ENCODE results near the gene CD244.

CD244 gene

GRCh38 chr1:160814856-160815255 is 47.8 kb downstream of the CD244 start:
- TF ChIP-seq CTCF (IDR thresholded peaks at IDR 0.05) = no peak
- no peak overlapping the region for H3K4me3 ChIP-seq (ENCODE audit: low read depth in 1 of 2, low read length in 1 of 2)
- no peaks in the 10 kb centered on the region for H3K36me3 ChIP-seq

GRCh38 chr1:160814316-160814715 is 48.4 kb downstream of the CD244 start:
- Histone ChIP-seq H3K36me3 (no peaks in the 10 kb centered on the region), H3K27me3 (peaks cover 2% of the 10 kb centered on the region)

More at GRCh38 chr1:160814856-160815255, 47.8 kb downstream of the CD244 start:
- Histone ChIP-seq H3K9me3 (no peaks in the 10 kb centered on the region), H3K4me1 (ENCODE audit: control insufficient read depth in 1 of 2, insufficient read depth in 1 of 2, low read depth in 1 of 2, low read length in 1 of 2) (no peaks in the 10 kb centered on the region), H3K27me3 (peaks cover 3% of the 10 kb centered on the region), H3K27ac (no peak overlapping the region)

GRCh38 chr1:160813215-160813614 is 49.5 kb downstream of the CD244 start:
- H3K4me3 ChIP-seq (ENCODE audit: low read depth in 1 of 2, low read length in 1 of 2) = no peak overlapping the region
- H3K4me1 ChIP-seq (ENCODE audit: control insufficient read depth in 1 of 2, insufficient read depth in 1 of 2, low read depth in 1 of 2, low read length in 1 of 2) = no peaks in the 10 kb centered on the region
- H3K9me3 ChIP-seq = no peaks in the 10 kb centered on the region
- no peaks in the 10 kb centered on the region for H3K27me3 ChIP-seq
- no peak overlapping the region for H3K27ac ChIP-seq
- no peaks in the 10 kb centered on the region for H3K36me3 ChIP-seq
- TF ChIP-seq CTCF (IDR thresholded peaks at IDR 0.05) = no peak

More at GRCh38 chr1:160814316-160814715, 48.4 kb downstream of the CD244 start:
- H3K9me3 ChIP-seq = no peaks in the 10 kb centered on the region
- TF ChIP-seq CTCF (IDR thresholded peaks at IDR 0.05) = no peak
- no peak overlapping the region for H3K27ac ChIP-seq
- H3K4me1 ChIP-seq (ENCODE audit: control insufficient read depth in 1 of 2, insufficient read depth in 1 of 2, low read depth in 1 of 2, low read length in 1 of 2) = no peaks in the 10 kb centered on the region
- H3K4me3 ChIP-seq (ENCODE audit: low read depth in 1 of 2, low read length in 1 of 2) = no peak overlapping the region

GRCh38 chr1:160811147-160811546 is 51.5 kb downstream of the CD244 start:
- H3K4me3 ChIP-seq (ENCODE audit: low read depth in 1 of 2, low read length in 1 of 2) = no peak overlapping the region
- no peak for TF ChIP-seq CTCF (IDR thresholded peaks at IDR 0.05)
- no peaks in the 10 kb centered on the region for H3K4me1 ChIP-seq (ENCODE audit: control insufficient read depth in 1 of 2, insufficient read depth in 1 of 2, low read depth in 1 of 2, low read length in 1 of 2)
- no peaks in the 10 kb centered on the region for H3K36me3 ChIP-seq
- H3K27me3 ChIP-seq = no peaks in the 10 kb centered on the region
- no peaks in the 10 kb centered on the region for H3K9me3 ChIP-seq
- H3K27ac ChIP-seq = no peak overlapping the region

GRCh38 chr1:160810486-160810885 is 52.2 kb downstream of the CD244 start:
- Histone ChIP-seq H3K36me3 (no peaks in the 10 kb centered on the region), H3K27ac (no peak overlapping the region), H3K27me3 (no peaks in the 10 kb centered on the region), H3K4me1 (ENCODE audit: control insufficient read depth in 1 of 2, insufficient read depth in 1 of 2, low read depth in 1 of 2, low read length in 1 of 2) (no peaks in the 10 kb centered on the region), H3K4me3 (ENCODE audit: low read depth in 1 of 2, low read length in 1 of 2) (no peak overlapping the region), H3K9me3 (no peaks in the 10 kb centered on the region)
- no peak for TF ChIP-seq CTCF (IDR thresholded peaks at IDR 0.05)

- Histone ChIP-seq H3K36me3 (no peaks in the 10 kb centered on the region), H3K9me3 (no peaks in the 10 kb centered on the region), H3K4me1 (ENCODE audit: control insufficient read depth in 1 of 2, insufficient read depth in 1 of 2, low read depth in 1 of 2, low read length in 1 of 2) (no peaks in the 10 kb centered on the region), H3K27me3 (no peaks in the 10 kb centered on the region), H3K4me3 (ENCODE audit: low read depth in 1 of 2, low read length in 1 of 2) (no peak overlapping the region), H3K27ac (no peak overlapping the region)
- TF ChIP-seq CTCF (IDR thresholded peaks at IDR 0.05) = no peak
Measured at GRCh38 chr1:160808289-160808688, 54.4 kb downstream of the CD244 start.

Measured in neutrophil (primary cell).